MCF 10A (cell line): ENCODE data around the gene NAGA. TPM values are rescaled to one million over a fixed set of nuclear protein-coding genes. Genes with fewer than 3 reads are reported as not detected.

ENCODE experiments used
- BruUV-seq: library from RNA; stranded (reverse); fragments of 400-500 nt; replicated peaks from 2 replicates; lab custom pipeline; 2021; lab: Mats Ljungman, UMichigan
- CTCF ChIA-PET: fragments of 300-600 bp; sonication (Branson Sonifier 250); formaldehyde crosslinking; extraction: SDS; loops from one replicate; lab custom pipeline; 2021; ENCODE audit warnings: antibody characterized with exemption, inconsistent platforms; lab: Yijun Ruan, JAX
- POLR2A ChIA-PET: fragments of 300-600, 350-650 bp; sonication (Branson Sonifier 250); formaldehyde crosslinking; extraction: SDS; loops from one replicate; lab custom pipeline; 2020; ENCODE audit warnings: antibody characterized with exemption, inconsistent platforms; lab: Yijun Ruan, JAX
- DNase-seq: peaks from one replicate; pipeline ENCODE4 v3.0.0-alpha.2; 2018; ENCODE audit not compliant: unreplicated experiment
- H3K27ac Mint-ChIP-seq: one replicate; pipeline ENCODE4 v1.8.0; 2022; ENCODE audit warnings: mild to moderate bottlenecking, low read depth, mixed read lengths; ENCODE audit not compliant: unreplicated experiment
- H3K27me3 Mint-ChIP-seq: one replicate; pipeline ENCODE4 v1.8.0; 2022; ENCODE audit warnings: mixed read lengths; ENCODE audit not compliant: insufficient read depth, unreplicated experiment
- H3K36me3 Mint-ChIP-seq: one replicate; pipeline ENCODE4 v1.8.0; 2022; ENCODE audit warnings: mild to moderate bottlenecking, moderate library complexity, mixed read lengths; ENCODE audit not compliant: insufficient read depth, unreplicated experiment
- H3K4me1 Mint-ChIP-seq: one replicate; pipeline ENCODE4 v1.8.0; 2022; ENCODE audit warnings: mixed read lengths; ENCODE audit not compliant: insufficient read depth, unreplicated experiment
- H3K4me3 Mint-ChIP-seq: one replicate; pipeline ENCODE4 v1.8.0; 2022; ENCODE audit warnings: mild to moderate bottlenecking, moderate library complexity, mixed read lengths; ENCODE audit not compliant: unreplicated experiment
- H3K9me3 Mint-ChIP-seq: one replicate; pipeline ENCODE4 v1.8.0; 2022; ENCODE audit warnings: mixed read lengths; ENCODE audit not compliant: unreplicated experiment
- CTCF ChIP-seq: fragments of 200-600 bp; IDR thresholded peaks from one replicate; pipeline ENCODE4 v1.8.0; 2022; ENCODE audit warnings: antibody characterized with exemption, mild to moderate bottlenecking; ENCODE audit not compliant: unreplicated experiment
- intact Hi-C: fragments of 100-400 bp; cut with micrococcal nuclease; formaldehyde crosslinking; loops from 2 replicates; pipeline ENCODE4 v1.14.1; 2022
- total RNA-seq: library from RNA; stranded (reverse); gene quantifications from 2 replicates; pipeline ENCODE4 v1.2.3, GENCODE V29; 2022

The NAGA gene
- total RNA-seq, 1 experiment from 2014 or later = 8.0 TPM

GRCh38 chr22:42101199-42101598, 30.6 kb upstream of the NAGA start:
- intact Hi-C loops = no loop called here
- DNase-seq = no peak
- BruUV-seq = no TSS peak
- no peaks in the 10 kb centered on the region for H3K4me1 Mint-ChIP-seq
- no peaks in the 10 kb centered on the region for H3K36me3 Mint-ChIP-seq
- H3K27me3 Mint-ChIP-seq = no peaks in the 10 kb centered on the region
- peaks cover 8% of the 10 kb centered on the region for H3K9me3 Mint-ChIP-seq
- POLR2A ChIA-PET = interaction anchor here (0.7 to 1.8 kb wide), 2 partner anchors 10 to 507 kb away, joined by 3 to 4 read pairs; no protein-coding TSS in a partner anchor
- H3K27ac Mint-ChIP-seq = no peak overlapping the region
- CTCF ChIA-PET = interaction anchor here (0.7 to 1.2 kb wide), 2 partner anchors 10 to 17 kb away, joined by 3 to 4 read pairs; no protein-coding TSS in a partner anchor
- H3K4me3 Mint-ChIP-seq = no peak overlapping the region
- no peak for TF ChIP-seq CTCF

GRCh38 chr22:42091455-42091782, 20.8 kb upstream of the NAGA start:
- Mint-ChIP-seq H3K4me3 (peak overlapping the region; percentile 96), H3K4me1 (peaks cover 10% of the 10 kb centered on the region), H3K27me3 (no peaks in the 10 kb centered on the region), H3K9me3 (no peaks in the 10 kb centered on the region), H3K27ac (peak overlapping the region; percentile 99), H3K36me3 (peaks cover 36% of the 10 kb centered on the region)
- TF ChIP-seq CTCF = no peak
- BruUV-seq = no TSS peak
- no peak for DNase-seq
- ChIA-PET POLR2A (interaction anchor here (0.6 to 4.3 kb wide), 17 partner anchors 9 to 546 kb away, joined by 3 to 142 read pairs (median 4); partner anchors contain the start of genes NAGA, SMDT1 and SREBF2), CTCF (interaction anchor here (0.6 to 2.6 kb wide), 37 partner anchors 10 to 829 kb away, joined by 3 to 15 read pairs (median 4); no protein-coding TSS in a partner anchor)
- intact Hi-C loops = loop anchor here (1.0 to 5.0 kb wide), 4 partner anchors 125 to 382 kb away; no protein-coding TSS in a partner anchor

GRCh38 chr22:42090596-42091454, 20.2 kb upstream of the NAGA start, which contains the start of gene NDUFA6:
NDUFA6 (minus strand) TSS chr22:42090772; CDS start chr22:42090744, 28 bp downstream.
- POLR2A ChIA-PET = interaction anchor here (0.6 to 4.3 kb wide), 28 partner anchors 9 to 403 kb away, joined by 3 to 142 read pairs (median 4); partner anchors contain the start of genes CCDC134, CENPM, NAGA and SMDT1
- Mint-ChIP-seq H3K9me3 (no peaks in the 10 kb centered on the region), H3K27me3 (no peaks in the 10 kb centered on the region), H3K36me3 (peaks cover 42% of the 10 kb centered on the region), H3K27ac (peak within 1 kb of the TSS; percentile 99), H3K4me3 (peak within 1 kb of the TSS; percentile 96), H3K4me1 (peaks cover 10% of the 10 kb centered on the region)
- intact Hi-C loops = loop anchor here (1.0 to 5.0 kb wide), 5 partner anchors 125 to 382 kb away; no protein-coding TSS in a partner anchor
- DNase-seq = peak; percentile 99
- BruUV-seq = no TSS peak
- CTCF ChIA-PET = interaction anchor here (0.6 to 2.6 kb wide), 42 partner anchors 10 to 807 kb away, joined by 3 to 15 read pairs (median 4); no protein-coding TSS in a partner anchor
- TF ChIP-seq CTCF = peak; percentile 83

GRCh38 chr22:42086051-42086450, 15.4 kb upstream of the NAGA start:
- peaks cover 10% of the 10 kb centered on the region for H3K4me1 Mint-ChIP-seq
- no peak overlapping the region for H3K4me3 Mint-ChIP-seq
- TF ChIP-seq CTCF = no peak
- intact Hi-C loops = no loop called here
- no peaks in the 10 kb centered on the region for H3K27me3 Mint-ChIP-seq
- POLR2A ChIA-PET = no interaction called here
- H3K36me3 Mint-ChIP-seq = peaks cover 68% of the 10 kb centered on the region
- H3K9me3 Mint-ChIP-seq = no peaks in the 10 kb centered on the region
- no peak overlapping the region for H3K27ac Mint-ChIP-seq
- DNase-seq = no peak
- BruUV-seq = no TSS peak
- CTCF ChIA-PET = no interaction called here
